ENCODE measurements around the gene EMC7.
A peak's percentile ranks its signal among the peaks of the same experiment; 100 is the strongest.

EMC7 gene

GRCh38 chr15:34038871-34039789, 62.5 kb downstream of the EMC7 start, which contains the start of gene AVEN:
Gene AVEN (minus strand): TSS chr15:34039204. CDS start chr15:34039046, 158 bp downstream.
- peak in 3 of 4 experiments; percentile 34 to 48 (median 46) for DNase-seq (ENCODE audit: low read depth in 4 of 4, low spot score in 1 of 4)

- DNase-seq (ENCODE audit: low read depth in 4 of 4, low spot score in 1 of 4): peak; percentile 39 to 64 (median 58)
Measured at GRCh38 chr15:34038023-34038870, 63.4 kb downstream of the EMC7 start.

All from stimulated activated CD4-positive, alpha-beta T cell treated with anti-CD3 and anti-CD28 coated beads, Interleukin-1b, Interleukin-23, amount 100 ng/mL, for 24 hours (primary cell).